Testis (tissue), 2 donors: ENCODE results near the gene TSC22D1.

Experiments used
- CTCF ChIP-seq, 3 experiments: fragments of 450-650 bp in 2 of 3; fragments of 200-600 bp in 1 of 3; sonication (generic) in 1 of 3; IDR thresholded peaks; one replicate each; pipeline ENCODE4 v1.5.1; 2016 to 2019; ENCODE audit warnings: antibody characterized with exemption in 3 of 3, mild to moderate bottlenecking in 2 of 3, moderate library complexity in 1 of 3
- POLR2A ChIP-seq: fragments of 450-650 bp; IDR thresholded peaks from one replicate; pipeline ENCODE4 v1.6.1; 2017; ENCODE audit warnings: antibody characterized with exemption, mild to moderate bottlenecking, moderate library complexity

- no peak for TF ChIP-seq CTCF (IDR thresholded peaks at IDR 0.05)
- TF ChIP-seq POLR2A: no peak
Measured at GRCh38 chr13:44407891-44408290, 168.2 kb downstream of the TSC22D1 start.
